HUDEP-2 (cell line): ENCODE results near the gene PIEZO1.
"Not testable (repeated sequence)": the region's sequence is repeated elsewhere in the genome, so short reads cannot be mapped to it uniquely, and the experiment has no call there.

Experiments
- DNase-seq, 76 experiments: peaks; one replicate each; lab custom pipeline; 2025; ENCODE audit not compliant: unreplicated experiment in 76 of 76; lab: John Stamatoyannopoulos, UW

The PIEZO1 gene

GRCh38 chr16:88785106-88785924 is at the start of gene PIEZO1:
TSS of gene PIEZO1 (minus strand) at chr16:88785220. CDS start at chr16:88784964, 256 bp downstream.
- peak in 48 of 76 experiments; percentile 8 to 66 (median 45) for DNase-seq

GRCh38 chr16:88834670-88835069 is 49.6 kb upstream of the PIEZO1 start:
- DNase-seq = no peak

- DNase-seq = no peak
These were observed 48.1 kb upstream of the PIEZO1 start for GRCh38 chr16:88833086-88833485.

- no peak for DNase-seq
These were observed 46.8 kb upstream of the PIEZO1 start for GRCh38 chr16:88831838-88832237.

- DNase-seq = no peak
These were observed 45.8 kb upstream of the PIEZO1 start for GRCh38 chr16:88830783-88831182.

GRCh38 chr16:88830258-88830657 is 45.2 kb upstream of the PIEZO1 start:
- DNase-seq = no peak

- DNase-seq = no peak
These were observed 43.7 kb upstream of the PIEZO1 start for GRCh38 chr16:88828711-88829110.

- DNase-seq = no peak
These were observed 42.7 kb upstream of the PIEZO1 start for GRCh38 chr16:88827727-88828126.

GRCh38 chr16:88826070-88826840 is 41.2 kb upstream of the PIEZO1 start:
- DNase-seq = no peak

- no peak for DNase-seq
These were observed 40.1 kb upstream of the PIEZO1 start for GRCh38 chr16:88825146-88825545.

- no peak for DNase-seq
These were observed 39.4 kb upstream of the PIEZO1 start for GRCh38 chr16:88824256-88825077.

- DNase-seq = not testable (repeated sequence)
These were observed 38.6 kb upstream of the PIEZO1 start for GRCh38 chr16:88823646-88824045.

- DNase-seq = no peak
These were observed 37.4 kb upstream of the PIEZO1 start for GRCh38 chr16:88822281-88823040.

GRCh38 chr16:88821168-88821850 is 36.3 kb upstream of the PIEZO1 start:
- no peak for DNase-seq

- no peak for DNase-seq
These were observed 35.5 kb upstream of the PIEZO1 start for GRCh38 chr16:88820385-88821025.

- no peak for DNase-seq
These were observed 34.1 kb upstream of the PIEZO1 start for GRCh38 chr16:88819126-88819525.

- DNase-seq = no peak
These were observed 33.5 kb upstream of the PIEZO1 start for GRCh38 chr16:88818575-88818874.

- no peak for DNase-seq
These were observed 33.0 kb upstream of the PIEZO1 start for GRCh38 chr16:88817785-88818574.
